GM06990 (cell line): Measurements from ENCODE around the gene LAYN.

ENCODE experiments used
- DNase-seq: peaks from one replicate; pipeline ENCODE4 v3.0.0-alpha.2; 2011; ENCODE audit not compliant: insufficient read length; ENCODE audit errors: extremely low read depth
- H3K27me3 ChIP-seq: replicated peaks from 2 replicates; pipeline ENCODE4 v1.6.0; 2011; ENCODE audit warnings: low read length; ENCODE audit not compliant: control insufficient read depth, insufficient read depth
- H3K36me3 ChIP-seq: 2 replicates; pipeline ENCODE4 v1.5.1; 2011; ENCODE audit warnings: low read length; ENCODE audit not compliant: control insufficient read depth, insufficient read depth
- H3K4me3 ChIP-seq: replicated peaks from 2 replicates; pipeline ENCODE4 v1.5.1; 2011; ENCODE audit warnings: low read depth, mild to moderate bottlenecking, control low read depth, low read length
- TF ChIP-seq, protein P1 (sequence below): IDR thresholded peaks from 2 replicates; pipeline ENCODE4 v1.5.1; 2011; ENCODE audit warnings: low read length, control low read depth, mild to moderate bottlenecking, inconsistent platforms; ENCODE audit not compliant: insufficient read depth, poor library complexity, severe bottlenecking

LAYN gene

DNA sequence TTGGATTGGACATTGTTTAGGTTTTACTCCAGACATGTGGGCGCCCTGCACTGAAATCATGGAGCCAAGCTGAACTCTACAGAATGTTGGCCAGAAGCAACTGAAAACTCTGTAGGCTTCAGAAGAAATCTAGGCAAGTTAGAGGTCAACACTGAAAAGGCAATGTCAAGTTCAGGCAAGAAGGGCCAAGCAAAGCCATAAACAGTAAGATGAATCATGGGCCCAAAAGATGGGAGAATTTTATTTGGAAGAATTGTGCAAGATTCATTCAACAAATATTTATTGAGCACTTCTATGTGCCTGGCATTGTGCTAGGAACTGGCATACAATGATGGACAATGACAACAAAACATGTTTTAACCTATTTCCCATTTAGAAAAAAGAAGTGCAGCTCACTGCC, 15.1 kb upstream of the LAYN start:
- H3K36me3 ChIP-seq = no peaks in the 10 kb centered on the region
- no peaks in the 10 kb centered on the region for H3K27me3 ChIP-seq
- DNase-seq = no peak
- no peak overlapping the region for H3K4me3 ChIP-seq
- TF ChIP-seq, protein P1, sequence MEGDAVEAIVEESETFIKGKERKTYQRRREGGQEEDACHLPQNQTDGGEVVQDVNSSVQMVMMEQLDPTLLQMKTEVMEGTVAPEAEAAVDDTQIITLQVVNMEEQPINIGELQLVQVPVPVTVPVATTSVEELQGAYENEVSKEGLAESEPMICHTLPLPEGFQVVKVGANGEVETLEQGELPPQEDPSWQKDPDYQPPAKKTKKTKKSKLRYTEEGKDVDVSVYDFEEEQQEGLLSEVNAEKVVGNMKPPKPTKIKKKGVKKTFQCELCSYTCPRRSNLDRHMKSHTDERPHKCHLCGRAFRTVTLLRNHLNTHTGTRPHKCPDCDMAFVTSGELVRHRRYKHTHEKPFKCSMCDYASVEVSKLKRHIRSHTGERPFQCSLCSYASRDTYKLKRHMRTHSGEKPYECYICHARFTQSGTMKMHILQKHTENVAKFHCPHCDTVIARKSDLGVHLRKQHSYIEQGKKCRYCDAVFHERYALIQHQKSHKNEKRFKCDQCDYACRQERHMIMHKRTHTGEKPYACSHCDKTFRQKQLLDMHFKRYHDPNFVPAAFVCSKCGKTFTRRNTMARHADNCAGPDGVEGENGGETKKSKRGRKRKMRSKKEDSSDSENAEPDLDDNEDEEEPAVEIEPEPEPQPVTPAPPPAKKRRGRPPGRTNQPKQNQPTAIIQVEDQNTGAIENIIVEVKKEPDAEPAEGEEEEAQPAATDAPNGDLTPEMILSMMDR = no peak

DNA sequence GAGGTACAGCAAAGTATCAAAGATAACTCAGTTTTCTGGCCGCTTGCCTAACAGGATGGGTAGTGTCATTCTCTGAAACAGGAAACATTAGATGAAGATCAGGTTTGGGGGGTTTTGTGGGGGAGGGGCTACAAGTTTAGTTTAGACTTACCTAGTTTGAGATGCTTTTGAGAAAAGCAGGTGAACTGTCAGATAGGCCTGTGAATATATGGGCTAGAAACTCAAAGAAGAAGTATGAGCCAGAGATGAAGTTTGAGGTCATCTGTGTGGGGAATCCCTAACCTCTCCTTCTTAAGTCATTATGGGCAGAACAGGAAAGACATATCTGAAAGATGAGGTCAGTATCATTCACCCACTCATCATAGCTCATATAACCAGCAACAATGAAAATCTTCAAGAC, 14.0 kb upstream of the LAYN start:
- peak; percentile 52 for DNase-seq
- no peak overlapping the region for H3K4me3 ChIP-seq
- H3K27me3 ChIP-seq = no peaks in the 10 kb centered on the region
- TF ChIP-seq, protein P1 = no peak
- no peaks in the 10 kb centered on the region for H3K36me3 ChIP-seq

DNA sequence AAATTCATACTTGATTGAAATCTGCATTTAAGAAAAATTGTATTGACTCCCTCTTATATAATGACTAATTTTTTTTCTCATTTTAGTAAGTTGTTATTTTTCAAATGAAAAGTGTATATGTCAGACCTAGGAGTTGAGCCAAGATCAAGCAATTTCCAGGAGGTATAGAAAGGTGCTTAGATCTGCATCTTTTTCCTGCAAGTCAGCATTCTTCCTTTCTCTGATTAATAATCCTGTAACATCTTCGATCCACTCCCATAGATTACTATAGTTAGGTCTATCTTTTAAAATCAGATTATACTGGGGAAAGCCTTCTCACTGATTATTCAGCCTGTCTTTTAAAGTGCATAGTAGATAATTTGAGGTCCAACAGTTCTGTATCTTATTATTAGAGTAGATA, 13.2 kb upstream of the LAYN start:
- Histone ChIP-seq H3K4me3 (no peak overlapping the region), H3K27me3 (no peaks in the 10 kb centered on the region), H3K36me3 (no peaks in the 10 kb centered on the region)
- no peak for DNase-seq
- TF ChIP-seq, protein P1 = no peak

DNA sequence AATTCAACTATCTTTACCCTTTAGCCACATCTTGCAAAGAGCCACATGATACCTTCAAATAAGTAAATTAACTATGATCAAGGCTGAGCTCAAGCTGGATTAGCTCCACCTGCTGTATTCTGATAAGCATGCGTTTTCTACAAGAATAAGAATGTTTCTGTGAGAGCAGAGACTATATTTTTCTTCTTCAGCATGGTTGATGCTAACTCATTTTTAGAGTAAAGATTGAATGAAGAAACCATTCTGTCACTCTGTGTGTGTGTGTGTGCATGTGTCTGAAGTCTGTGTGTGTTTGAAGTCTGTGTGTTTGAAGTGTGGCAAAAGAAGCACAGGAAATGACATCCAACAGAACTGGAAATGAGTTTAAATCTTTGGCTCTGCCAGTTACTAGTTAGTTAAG, 12.0 kb upstream of the LAYN start:
- TF ChIP-seq, protein P1 = no peak
- Histone ChIP-seq H3K27me3 (no peaks in the 10 kb centered on the region), H3K36me3 (no peaks in the 10 kb centered on the region), H3K4me3 (no peak overlapping the region)
- no peak for DNase-seq

DNA sequence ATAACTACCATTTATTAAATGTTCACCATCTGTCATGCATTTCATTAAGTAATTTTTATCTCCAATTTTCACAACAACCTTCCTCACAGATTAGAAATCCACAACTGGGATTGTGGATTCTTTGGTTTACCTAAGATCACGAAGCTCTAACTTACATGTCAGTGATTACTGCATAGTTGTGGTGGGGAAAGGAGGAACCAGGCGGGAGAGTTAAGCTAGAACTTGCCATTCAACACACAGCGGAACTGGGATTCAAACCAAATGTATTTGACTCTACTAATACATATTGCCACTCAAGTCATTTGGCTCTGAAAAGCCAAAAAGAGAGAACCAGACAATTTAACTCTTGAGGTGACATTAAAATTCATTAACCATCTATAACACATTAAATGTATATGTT, 10.4 kb upstream of the LAYN start:
- DNase-seq = no peak
- Histone ChIP-seq H3K27me3 (no peaks in the 10 kb centered on the region), H3K4me3 (no peak overlapping the region), H3K36me3 (no peaks in the 10 kb centered on the region)
- TF ChIP-seq, protein P1 = no peak

DNA sequence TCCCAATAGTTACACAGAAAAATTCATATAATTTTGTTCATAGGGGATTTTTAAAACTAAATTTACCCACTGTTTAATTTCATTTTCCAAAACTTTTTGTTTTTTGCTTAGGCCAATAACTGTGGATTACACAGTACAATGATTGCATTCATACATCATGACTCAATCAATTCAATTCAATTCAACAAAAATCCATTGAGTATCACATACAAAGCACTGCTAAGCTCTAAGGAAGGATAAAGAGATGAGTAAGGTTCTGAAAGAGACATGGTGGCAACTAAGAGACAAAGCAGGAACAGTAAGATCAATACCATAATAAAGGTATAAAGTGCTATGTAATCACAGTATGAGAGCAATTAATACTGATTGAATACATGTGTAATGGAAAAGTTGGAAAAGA, 9.4 kb upstream of the LAYN start:
- Histone ChIP-seq H3K27me3 (no peaks in the 10 kb centered on the region), H3K4me3 (no peak overlapping the region), H3K36me3 (no peaks in the 10 kb centered on the region)
- TF ChIP-seq, protein P1 = no peak
- no peak for DNase-seq
